Activated T-helper 9 cell treated with anti-CD3 and anti-CD28 coated beads, Interleukin-2, amount 50 U/mL, for 16 hours (primary cell): ENCODE measurements around the gene OR7D2.
A peak's percentile ranks its signal among the peaks of the same experiment; 100 is the strongest.
"Not testable (repeated sequence)": the region's sequence is repeated elsewhere in the genome, so short reads cannot be mapped to it uniquely, and the experiment has no call there.

Experiments used
- DNase-seq: peaks from one replicate; pipeline ENCODE4 v3.0.0-alpha.2; 2020; ENCODE audit warnings: low read depth

The OR7D2 gene

DNA sequence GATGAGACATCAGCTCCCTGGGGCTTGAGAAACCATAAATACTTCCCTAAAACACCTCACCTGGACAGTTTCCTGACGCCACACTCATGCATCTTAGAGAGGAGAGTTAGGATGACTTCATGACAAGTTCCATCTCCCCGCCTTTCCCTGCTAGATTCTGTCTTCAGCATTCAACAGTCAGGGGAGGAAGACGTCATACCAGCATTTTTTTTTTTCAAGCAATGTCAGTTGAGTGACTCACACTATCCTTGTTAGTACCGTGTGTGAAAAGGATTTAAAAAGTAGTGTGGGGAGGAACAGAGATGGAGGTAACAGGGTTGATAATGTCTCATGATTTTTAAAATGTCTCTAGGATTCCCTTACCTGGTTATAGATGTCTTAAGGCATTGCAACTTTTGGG is at the start of gene OR7D2:
Gene OR7D2, plus strand, starts transcription at position 79 of the 400 bp plus-strand sequence. CDS start 6,803 bp downstream, outside the sequence.
- no peak for DNase-seq

DNA sequence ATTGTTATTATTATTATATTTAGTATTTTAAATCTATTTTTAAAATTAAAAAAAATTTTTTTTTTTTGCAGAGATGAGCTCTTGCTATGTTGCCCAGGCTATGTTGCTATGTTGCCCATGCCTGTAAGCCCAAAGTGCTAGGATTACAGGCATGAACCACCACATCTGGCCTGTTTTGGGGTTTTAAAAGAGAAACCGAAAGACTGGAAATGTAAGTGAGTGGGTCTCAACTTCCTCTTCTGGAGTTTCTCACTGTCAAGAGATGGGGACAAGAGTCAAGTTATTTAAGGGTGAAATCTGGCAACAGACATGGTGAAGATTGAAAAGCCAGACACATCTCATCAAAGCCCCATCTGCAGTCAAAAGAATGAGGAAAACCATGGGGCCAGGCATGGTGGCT is 47.8 kb upstream of the OR7D2 start:
- DNase-seq = no peak

DNA sequence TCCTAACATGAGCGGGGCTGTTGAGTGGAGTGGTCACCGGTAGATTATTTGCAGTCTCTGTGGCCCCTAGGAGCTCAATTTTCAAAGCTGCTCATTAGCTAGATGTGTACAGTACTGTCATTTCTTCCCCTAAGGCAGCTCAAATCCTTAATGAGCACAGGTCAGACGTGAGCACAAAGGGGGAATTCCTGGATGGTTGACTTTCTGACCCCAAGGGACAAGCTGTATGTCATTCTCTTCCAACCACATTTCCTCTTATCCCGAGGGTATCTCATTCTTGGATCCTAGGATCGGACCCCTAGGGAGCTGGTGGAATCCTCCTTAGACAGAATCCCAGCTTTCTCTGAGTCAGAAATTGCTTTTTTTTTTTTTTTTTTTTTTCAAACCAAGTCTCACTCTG is 46.4 kb upstream of the OR7D2 start:
- no peak for DNase-seq

DNA sequence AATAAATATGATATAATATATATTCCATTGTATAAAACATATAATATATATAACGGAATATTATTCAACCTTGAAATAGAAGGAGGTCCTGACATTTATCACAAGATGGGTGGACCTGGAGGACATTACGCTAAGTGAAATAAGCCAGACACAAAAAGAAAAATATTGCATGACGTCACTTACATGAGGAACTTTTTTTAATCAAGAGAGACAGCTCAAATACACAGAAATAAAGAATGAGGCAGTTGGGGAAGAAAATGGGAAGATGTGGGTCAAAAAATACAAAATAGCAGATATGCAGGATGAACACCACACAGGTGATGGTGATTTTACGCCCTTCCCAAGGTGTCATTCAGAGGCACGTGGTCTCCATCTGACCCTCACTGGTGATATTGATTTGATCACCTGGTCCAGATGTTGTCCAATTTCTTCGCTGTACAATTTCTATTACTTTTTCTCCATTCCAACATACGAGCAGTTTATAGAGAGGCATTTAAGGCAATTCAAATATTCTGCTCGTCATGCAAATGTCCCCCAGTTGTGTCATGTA is 39.1 kb upstream of the OR7D2 start:
- DNase-seq = no peak

DNA sequence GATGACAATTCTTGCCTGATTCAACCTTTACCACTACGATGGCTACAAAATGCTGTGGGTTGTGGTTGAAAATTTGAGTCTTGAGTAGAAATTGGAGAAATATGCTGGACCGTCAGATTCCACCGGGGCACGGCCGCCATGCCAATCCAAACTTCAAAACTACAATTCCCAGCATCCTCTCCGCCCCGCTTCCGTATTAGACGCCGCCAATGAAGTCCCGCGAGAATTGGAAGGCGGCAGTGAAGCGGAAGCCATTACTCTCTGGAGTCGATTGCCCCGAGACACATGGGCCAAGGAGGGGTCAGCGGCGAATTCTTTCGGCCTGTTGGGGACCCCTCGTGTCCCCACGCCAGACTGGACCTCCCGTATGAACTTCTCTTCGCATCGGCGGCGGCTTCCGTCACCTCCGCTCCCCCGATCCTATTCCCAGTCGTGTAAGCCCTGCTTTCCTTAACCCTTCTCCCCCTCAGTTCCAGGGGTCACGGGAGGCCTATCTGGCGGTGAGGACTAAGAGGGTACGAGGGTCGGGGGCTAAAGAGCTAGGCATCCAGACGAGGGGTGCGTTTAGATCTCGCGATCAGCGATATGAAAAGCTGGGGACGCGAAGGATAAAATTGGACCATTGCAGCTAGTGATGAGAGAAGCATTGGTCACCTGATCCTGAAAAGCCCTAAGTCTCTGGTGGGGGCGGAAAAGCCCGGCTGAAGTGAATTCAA is 38.5 kb upstream of the OR7D2 start, which contains the start of gene ZNF317:
Gene ZNF317, plus strand, starts transcription at position 239 of the 716 bp plus-strand sequence. CDS start 15,620 bp downstream, outside the sequence.
- DNase-seq = peak; percentile 82

DNA sequence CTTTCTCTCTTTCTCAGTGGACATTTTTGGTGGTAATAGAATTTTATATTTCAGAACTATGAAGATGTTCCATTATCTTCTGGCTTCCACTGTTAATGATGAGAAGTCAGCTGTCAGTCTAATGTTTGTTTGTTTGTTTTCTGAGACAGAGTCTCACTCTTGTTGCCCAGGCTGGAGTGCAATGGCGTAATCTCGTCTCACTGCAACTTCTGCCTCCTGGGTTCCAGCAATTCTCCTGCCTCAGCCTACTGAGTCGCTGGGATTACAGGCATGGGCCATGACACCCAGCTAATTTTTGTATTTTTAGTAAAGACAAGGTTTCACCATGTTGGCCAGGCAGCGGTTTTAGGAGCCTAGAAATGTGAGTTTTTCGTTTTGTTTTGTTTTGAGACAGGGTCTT is 33.9 kb upstream of the OR7D2 start:
- no peak for DNase-seq

DNA sequence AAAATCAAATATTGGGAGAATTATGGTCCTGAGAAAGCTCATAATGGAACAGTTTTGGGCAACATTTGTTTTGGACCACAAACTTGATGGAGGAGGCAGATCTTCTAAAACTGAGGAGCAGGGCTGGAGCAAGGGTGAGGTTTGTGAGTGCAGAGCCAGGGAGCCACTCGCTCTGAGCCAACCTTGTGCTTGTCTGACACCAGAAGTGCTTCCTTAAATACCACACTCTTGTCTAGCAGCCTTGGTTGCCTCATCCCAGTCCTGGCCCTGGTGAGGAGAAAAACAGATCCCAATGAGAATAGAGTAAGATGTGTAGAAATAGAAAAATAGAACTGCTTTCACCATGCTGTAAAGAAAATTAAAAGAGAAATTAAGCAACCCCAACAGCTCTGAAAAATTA is 31.9 kb upstream of the OR7D2 start:
- no peak for DNase-seq

DNA sequence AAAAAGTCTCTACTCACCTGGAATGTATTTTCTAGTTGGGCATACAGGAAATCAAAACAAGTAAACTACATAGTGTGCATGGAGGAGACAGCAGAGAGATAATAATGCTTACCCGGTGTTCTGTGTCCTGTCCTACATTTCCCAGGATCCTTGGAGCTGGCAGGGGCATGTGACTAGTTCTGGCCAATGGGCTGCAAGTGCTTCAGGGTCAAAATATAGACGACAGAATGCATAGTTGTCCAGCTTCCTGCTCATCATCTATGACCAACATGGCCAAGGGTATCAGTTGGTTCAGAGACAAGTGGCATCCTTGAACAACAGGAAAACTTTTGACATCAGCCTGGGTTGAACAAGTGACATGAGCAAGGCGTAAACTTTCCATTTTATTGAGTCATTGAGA is 30.1 kb upstream of the OR7D2 start:
- DNase-seq = no peak

DNA sequence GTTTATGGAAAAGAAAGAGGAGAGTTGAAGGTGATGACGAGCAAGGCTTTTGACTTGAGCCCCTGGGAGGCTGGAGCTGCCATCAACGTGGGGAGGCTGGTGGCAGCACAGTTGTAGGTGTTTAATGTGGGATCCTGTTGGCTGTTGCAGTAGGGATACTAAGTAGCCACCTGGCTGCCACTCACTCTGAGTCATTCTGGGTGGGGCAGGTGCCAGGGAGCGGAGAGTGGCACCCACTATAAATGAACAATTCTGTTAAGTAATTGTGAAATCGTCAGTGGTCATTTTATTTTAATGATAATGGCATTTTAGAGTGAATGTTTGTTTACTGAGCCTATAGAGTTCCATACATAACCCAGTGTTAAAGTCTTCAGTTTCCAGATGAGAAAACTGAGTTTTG is 28.8 kb upstream of the OR7D2 start:
- DNase-seq = no peak

DNA sequence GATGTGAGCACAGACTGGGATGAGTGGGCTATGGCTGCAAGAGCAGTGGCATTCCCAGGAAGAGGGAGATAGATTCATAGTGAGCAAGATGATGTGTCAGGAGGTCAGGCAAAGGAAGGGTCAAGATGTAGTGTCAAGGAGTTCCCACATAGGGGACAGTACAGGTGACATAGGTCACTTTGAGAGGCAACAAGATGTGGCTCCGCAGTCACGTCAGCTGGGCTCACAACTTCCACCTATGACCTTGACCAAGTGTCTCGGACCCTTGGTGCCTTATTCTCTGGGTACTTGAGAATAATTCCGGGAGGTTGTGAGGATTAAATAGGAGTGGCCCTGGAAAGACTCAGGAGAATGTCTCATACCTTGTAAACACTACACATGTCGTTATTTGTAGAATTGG is 28.1 kb upstream of the OR7D2 start:
- DNase-seq = no peak

DNA sequence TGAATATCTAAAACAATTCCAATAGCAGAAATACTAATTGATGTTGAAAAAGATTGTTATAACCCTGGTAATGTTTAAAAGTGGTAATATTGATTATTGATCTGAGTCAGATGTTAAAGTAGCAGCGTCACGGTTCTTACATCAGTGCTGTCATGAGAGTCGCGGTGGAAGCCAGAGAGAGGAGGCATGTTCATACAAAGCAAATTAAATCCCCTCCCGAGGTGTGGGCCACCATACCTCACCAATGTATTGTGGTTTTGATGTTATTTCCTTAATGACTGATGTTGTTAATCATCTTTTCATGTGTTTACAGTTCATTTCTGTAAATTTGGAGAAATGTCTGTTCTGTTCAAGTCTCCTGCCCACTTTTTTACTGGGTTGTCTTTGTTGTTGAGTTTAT is 27.4 kb upstream of the OR7D2 start:
- DNase-seq = no peak

DNA sequence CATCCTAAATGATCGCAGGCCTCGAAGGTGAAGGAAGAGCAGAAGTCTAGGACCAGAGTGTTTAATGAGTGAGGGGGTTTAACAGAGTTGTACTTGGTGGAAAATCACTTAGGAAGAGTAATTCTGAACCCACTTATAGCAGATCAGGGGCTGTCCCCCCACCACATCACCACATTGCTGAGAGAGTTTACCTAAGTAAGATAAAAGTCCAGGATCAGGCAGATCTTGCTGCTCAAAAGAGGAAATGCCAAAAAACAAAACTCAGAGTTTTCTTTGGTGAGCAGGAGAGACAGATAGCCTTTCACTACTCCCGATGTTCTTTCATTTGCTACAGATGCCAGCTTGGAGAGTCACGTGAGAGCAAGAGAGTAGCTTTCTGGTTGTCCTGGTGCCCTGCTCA is 23.2 kb upstream of the OR7D2 start:
- no peak for DNase-seq

DNA sequence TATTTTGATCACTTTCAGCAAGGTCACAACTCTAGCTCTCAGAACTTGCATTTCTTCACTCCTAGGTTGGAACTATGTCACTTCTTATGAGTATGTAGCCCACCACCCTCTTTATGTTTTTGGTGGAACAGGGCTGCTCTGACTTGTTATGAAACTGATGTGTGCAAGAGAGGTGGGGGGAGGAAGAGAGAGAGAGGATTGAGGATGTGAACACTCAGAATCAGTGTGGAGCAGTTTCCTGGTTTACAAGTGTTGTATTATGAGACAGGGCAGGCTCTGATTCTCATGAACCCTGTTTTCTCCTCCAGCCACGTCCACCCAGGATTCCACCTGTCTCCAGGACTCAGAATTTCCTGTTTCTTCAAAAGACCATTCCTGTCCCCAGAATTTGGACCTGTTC is 22.5 kb upstream of the OR7D2 start:
- no peak for DNase-seq

DNA sequence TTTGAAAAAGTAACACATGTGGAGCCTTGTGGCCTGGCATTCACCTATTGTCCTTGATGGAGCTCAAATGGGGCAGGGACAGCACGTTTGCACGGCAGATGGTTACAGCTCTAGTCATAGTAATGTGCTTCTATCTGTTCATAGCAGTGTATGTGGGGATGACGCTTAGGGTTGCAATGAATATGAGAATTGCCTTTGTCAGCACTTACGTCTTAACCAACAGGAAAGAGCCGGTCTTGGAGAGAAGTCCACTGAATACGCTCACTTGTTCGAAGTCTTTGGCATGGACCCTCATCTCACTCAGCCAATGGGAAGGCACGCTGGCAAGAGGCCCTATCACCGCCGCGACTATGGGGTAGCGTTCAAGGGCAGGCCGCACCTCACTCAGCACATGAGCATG is 18.9 kb upstream of the OR7D2 start:
- DNase-seq = no peak

DNA sequence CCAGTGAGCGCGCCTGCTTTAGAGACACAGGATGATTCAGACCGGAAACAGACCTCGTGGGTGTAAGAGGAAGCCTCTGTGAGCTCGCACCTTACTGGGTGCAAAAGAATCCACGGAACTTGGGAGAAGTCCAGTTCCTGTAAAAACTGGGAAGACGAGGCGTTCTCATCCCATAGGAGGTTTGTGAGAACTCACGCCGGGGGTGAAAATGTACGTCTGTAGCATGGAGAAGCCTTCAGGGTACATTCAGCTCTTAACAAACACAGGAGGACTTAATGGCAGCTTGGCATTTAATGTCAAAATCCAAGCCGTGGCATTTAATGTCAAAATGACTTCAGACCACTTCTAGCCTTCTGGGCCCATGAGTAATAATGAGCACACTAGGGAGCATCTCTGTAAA is 17.4 kb upstream of the OR7D2 start:
- DNase-seq = no peak

DNA sequence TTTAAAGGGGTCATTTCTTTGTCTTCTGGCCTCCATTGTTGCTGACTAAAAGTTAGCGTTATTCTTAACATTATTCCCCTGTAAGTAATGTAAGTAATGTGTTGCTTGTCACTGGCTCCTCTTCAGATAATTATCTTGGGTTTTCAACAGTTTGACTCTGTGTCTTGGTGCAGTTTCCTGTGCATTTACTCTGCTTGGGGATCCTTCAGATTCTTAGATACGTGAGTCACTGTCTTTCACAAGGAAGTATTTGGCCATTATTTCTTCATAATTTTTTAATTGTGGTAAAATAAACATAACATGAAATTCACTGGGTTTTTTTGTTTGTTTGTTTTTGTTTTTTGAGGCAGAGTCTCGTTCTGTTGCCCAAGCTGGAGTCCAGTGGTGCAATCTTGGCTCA is 13.5 kb upstream of the OR7D2 start:
- DNase-seq = no peak

DNA sequence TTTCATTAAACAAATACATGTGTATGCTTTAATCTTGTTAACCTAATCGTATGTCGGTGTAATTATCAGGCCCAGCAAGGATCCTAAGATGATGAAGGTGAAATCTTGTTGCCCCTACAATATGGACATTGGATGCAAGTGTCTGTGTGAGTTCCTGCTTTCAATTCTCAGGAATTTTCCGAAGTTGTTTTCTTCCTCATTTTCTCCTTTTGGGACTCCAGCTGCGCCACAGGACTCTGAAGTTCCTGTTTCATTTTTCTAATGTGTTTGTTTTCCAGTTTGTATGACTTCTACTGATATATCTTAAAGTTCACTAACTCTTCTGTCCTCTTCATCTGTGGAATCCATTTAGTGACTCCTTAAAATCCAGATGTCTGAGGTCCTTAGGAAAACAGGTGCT is 11.9 kb upstream of the OR7D2 start:
- DNase-seq = no peak

DNA sequence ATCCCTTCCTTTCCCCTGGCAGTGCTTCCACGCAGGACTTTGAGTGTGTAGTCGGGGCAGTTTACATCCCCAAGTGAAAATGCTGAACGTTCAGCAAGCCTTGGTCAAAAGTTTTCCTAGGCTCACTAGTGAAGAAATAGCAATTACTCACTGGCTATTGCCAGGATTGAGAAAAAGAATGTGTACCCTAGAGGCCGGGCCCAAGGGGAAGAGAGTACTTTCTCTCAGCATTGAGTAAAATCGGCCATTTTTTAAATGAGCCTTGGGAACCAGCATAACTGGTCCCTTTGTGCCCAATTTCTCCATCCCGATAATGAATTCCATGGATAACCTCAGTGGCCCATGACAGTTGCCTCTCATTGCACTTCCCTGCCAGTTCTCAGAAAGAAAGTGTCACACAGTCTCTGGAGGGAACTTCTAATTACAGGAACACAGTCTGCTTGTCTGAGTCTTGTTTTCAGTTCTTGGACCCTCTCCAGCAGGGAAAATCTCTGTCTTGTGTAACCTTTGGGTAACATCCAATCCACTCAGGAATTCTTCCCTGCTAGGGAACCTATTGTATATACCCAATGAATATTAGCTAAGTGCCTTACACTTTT is 7.3 kb upstream of the OR7D2 start:
- no peak for DNase-seq

DNA sequence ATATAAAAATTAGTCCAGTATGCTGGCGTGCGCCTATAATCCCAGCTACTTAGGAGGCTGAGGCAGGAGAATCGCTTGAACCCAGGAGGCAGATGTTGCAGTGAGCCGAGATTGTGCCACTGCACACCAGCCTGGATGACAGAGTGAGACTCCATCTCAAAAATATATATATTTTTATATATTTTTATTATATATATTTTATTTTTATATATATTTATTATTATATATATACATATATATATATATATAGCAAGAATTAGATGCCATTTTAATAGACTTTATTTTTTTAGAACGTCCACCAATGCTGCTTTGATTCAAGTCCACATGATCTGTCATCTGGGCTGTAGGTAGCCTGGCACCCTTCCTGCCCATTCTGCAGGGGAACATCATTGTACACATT is 3.5 kb upstream of the OR7D2 start:
- no peak for DNase-seq

DNA sequence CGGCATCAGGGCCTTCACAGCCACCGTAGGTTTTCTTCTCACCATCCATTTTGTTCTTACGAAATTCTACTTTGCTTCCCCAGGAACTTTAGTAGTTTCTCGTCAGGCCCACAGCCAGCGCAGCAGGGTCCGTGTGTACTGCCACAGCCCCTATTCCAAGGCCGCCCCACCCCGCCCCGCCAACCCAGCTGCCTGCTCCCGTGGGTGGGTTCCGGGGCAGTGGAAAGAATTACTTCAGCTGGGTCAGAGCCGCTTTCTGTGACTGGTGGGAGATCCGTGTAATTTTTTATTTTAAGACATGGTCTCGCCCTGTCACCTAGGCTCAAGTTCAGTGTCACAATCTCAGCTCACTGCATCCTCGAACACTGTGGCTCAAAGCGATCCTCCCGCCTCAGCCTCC is 4.2 kb downstream of the OR7D2 start:
- DNase-seq = no peak

DNA sequence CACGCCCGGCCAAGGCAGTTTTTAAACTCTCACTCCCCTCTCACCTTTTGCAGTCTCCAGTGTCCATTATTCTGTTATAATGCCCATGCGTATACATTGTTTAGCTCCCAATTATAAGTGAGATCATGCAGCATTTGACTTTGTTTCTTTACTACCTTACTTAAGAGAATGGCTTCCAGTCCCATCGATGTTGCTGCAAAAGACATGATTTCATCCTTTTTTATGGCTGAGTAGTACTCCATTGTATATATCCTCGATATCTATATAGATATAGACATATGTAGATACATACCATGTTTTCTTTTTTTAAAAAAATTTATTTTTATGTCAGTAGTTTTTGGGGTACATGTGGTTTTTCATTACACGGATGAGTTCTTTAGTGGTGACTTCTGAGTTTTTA is 8.4 kb downstream of the OR7D2 start:
- DNase-seq = no peak

DNA sequence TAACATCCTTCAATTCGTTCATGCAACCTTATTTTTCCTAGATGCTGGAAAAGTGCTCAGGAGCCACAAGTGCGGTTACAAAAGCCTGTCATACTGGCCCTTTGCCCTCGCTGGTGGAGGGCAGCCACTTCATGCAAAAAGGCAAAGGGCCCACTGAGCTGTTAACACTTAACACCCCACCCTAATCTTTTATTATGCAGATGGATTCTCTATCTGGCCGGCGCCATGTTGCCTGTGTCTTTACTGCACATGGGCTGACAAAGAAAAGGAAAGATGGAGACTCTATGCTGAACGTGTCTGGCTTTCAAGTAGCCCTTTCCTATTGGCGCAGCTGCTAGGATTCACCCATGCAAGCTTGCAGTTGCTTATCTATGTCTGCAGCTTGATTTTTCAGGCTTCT is 10.8 kb downstream of the OR7D2 start:
- DNase-seq = no peak

DNA sequence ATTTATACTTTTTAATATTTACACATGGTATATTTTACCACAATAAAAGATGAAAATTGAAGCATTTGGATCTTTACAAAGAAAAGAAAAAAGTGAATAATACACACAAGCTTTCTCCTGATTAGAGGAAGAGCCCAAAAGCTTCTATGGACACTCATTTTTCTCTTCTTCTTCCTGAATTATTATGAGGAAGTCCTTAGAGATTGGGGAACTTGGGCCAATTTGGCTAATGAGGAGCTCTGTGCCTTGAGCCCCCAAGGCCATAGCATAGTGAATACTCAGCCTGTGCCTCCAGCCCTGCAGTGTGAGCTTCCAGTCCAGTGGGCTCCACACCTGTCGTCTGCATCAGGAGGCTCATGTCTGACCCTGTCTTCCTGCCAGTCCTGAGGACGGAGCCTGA is 19.3 kb downstream of the OR7D2 start:
- DNase-seq = not testable (repeated sequence)
